ENCODE results near the gene TMEM255A. TPM values are rescaled to one million over a fixed set of nuclear protein-coding genes. Genes with fewer than 3 reads are reported as not detected.
A peak's percentile ranks its signal among the peaks of the same experiment; 100 is the strongest.

TMEM255A gene
- total and polyA plus RNA-seq, 2 of the 13 experiments (the other 11 are each of a cell fraction or from before 2014, with no cell fraction given) = 0.13 to 0.40 TPM

GRCh38 chrX:120286733-120287512 is 24.3 kb downstream of the TMEM255A start (continued):
- TF ChIP-seq, protein P1, sequence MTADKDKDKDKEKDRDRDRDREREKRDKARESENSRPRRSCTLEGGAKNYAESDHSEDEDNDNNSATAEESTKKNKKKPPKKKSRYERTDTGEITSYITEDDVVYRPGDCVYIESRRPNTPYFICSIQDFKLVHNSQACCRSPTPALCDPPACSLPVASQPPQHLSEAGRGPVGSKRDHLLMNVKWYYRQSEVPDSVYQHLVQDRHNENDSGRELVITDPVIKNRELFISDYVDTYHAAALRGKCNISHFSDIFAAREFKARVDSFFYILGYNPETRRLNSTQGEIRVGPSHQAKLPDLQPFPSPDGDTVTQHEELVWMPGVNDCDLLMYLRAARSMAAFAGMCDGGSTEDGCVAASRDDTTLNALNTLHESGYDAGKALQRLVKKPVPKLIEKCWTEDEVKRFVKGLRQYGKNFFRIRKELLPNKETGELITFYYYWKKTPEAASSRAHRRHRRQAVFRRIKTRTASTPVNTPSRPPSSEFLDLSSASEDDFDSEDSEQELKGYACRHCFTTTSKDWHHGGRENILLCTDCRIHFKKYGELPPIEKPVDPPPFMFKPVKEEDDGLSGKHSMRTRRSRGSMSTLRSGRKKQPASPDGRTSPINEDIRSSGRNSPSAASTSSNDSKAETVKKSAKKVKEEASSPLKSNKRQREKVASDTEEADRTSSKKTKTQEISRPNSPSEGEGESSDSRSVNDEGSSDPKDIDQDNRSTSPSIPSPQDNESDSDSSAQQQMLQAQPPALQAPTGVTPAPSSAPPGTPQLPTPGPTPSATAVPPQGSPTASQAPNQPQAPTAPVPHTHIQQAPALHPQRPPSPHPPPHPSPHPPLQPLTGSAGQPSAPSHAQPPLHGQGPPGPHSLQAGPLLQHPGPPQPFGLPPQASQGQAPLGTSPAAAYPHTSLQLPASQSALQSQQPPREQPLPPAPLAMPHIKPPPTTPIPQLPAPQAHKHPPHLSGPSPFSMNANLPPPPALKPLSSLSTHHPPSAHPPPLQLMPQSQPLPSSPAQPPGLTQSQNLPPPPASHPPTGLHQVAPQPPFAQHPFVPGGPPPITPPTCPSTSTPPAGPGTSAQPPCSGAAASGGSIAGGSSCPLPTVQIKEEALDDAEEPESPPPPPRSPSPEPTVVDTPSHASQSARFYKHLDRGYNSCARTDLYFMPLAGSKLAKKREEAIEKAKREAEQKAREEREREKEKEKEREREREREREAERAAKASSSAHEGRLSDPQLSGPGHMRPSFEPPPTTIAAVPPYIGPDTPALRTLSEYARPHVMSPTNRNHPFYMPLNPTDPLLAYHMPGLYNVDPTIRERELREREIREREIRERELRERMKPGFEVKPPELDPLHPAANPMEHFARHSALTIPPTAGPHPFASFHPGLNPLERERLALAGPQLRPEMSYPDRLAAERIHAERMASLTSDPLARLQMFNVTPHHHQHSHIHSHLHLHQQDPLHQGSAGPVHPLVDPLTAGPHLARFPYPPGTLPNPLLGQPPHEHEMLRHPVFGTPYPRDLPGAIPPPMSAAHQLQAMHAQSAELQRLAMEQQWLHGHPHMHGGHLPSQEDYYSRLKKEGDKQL (CRISPR knock-in tag; IDR thresholded peaks at IDR 0.05; ENCODE audit: low read depth) = no peak
- TF ChIP-seq RARA (CRISPR knock-in tag; IDR thresholded peaks at IDR 0.05) = peak; percentile 78
- no peak for TF ChIP-seq ZNF12 (CRISPR knock-in tag; IDR thresholded peaks at IDR 0.05)
- no peak for TF ChIP-seq ZFP82 (CRISPR knock-in tag; IDR thresholded peaks at IDR 0.05; ENCODE audit: borderline replicate concordance)
- TF ChIP-seq ARID5B (CRISPR knock-in tag; IDR thresholded peaks at IDR 0.05) = peak; percentile 61
- peak; percentile 78; the same call in 1 of the 2 replicates for TF ChIP-seq PHF21A (CRISPR knock-in tag; IDR thresholded peaks at IDR 0.05)
- TF ChIP-seq KDM6A (CRISPR knock-in tag; IDR thresholded peaks at IDR 0.05; ENCODE audit: low read depth) = peak; percentile 29; the same call in 1 of the 2 replicates
- no peak for TF ChIP-seq TAF15 (IDR thresholded peaks at IDR 0.05; ENCODE audit: low read depth, low read length, poor library complexity, severe bottlenecking)
- TF ChIP-seq ZNF781 (CRISPR knock-in tag; IDR thresholded peaks at IDR 0.05; ENCODE audit: borderline replicate concordance, not compliant biosample characterization) = no peak
- TF ChIP-seq ZFX (CRISPR knock-in tag; IDR thresholded peaks at IDR 0.05; ENCODE audit: low read depth) = peak; percentile 78
- TF ChIP-seq ZNF414 (CRISPR knock-in tag; IDR thresholded peaks at IDR 0.05) = no peak
- TF ChIP-seq ZNF724P (CRISPR knock-in tag; IDR thresholded peaks at IDR 0.05; ENCODE audit: borderline replicate concordance) = no peak
- TF ChIP-seq MTA3 (CRISPR knock-in tag; IDR thresholded peaks at IDR 0.05) = no peak
- no peak for TF ChIP-seq ONECUT2 (CRISPR knock-in tag; IDR thresholded peaks at IDR 0.05)
- TF ChIP-seq ZNF432 (CRISPR knock-in tag; IDR thresholded peaks at IDR 0.05; ENCODE audit: borderline replicate concordance) = no peak
- TF ChIP-seq JARID2 (CRISPR knock-in tag; IDR thresholded peaks at IDR 0.05; ENCODE audit: insufficient replicate concordance) = no peak
- peak; percentile 56; the same call in 1 of the 2 replicates for TF ChIP-seq SOX5 (CRISPR knock-in tag; IDR thresholded peaks at IDR 0.05; ENCODE audit: borderline replicate concordance)
- no peak for TF ChIP-seq KAT2B (IDR thresholded peaks at IDR 0.05; ENCODE audit: borderline replicate concordance, low read depth, low read length)
- TF ChIP-seq NFIB (CRISPR knock-in tag; IDR thresholded peaks at IDR 0.05; ENCODE audit: borderline replicate concordance) = no peak
- no peak for TF ChIP-seq KDM4B (CRISPR knock-in tag; IDR thresholded peaks at IDR 0.05)
